ENCODE results near the gene SYNE1.

GRCh38 chr6:152661776-152662175 lies 24.6 kb upstream of the SYNE1 start:
- TF ChIP-seq, protein P1, sequence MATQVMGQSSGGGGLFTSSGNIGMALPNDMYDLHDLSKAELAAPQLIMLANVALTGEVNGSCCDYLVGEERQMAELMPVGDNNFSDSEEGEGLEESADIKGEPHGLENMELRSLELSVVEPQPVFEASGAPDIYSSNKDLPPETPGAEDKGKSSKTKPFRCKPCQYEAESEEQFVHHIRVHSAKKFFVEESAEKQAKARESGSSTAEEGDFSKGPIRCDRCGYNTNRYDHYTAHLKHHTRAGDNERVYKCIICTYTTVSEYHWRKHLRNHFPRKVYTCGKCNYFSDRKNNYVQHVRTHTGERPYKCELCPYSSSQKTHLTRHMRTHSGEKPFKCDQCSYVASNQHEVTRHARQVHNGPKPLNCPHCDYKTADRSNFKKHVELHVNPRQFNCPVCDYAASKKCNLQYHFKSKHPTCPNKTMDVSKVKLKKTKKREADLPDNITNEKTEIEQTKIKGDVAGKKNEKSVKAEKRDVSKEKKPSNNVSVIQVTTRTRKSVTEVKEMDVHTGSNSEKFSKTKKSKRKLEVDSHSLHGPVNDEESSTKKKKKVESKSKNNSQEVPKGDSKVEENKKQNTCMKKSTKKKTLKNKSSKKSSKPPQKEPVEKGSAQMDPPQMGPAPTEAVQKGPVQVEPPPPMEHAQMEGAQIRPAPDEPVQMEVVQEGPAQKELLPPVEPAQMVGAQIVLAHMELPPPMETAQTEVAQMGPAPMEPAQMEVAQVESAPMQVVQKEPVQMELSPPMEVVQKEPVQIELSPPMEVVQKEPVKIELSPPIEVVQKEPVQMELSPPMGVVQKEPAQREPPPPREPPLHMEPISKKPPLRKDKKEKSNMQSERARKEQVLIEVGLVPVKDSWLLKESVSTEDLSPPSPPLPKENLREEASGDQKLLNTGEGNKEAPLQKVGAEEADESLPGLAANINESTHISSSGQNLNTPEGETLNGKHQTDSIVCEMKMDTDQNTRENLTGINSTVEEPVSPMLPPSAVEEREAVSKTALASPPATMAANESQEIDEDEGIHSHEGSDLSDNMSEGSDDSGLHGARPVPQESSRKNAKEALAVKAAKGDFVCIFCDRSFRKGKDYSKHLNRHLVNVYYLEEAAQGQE (IDR thresholded peaks at IDR 0.05; ENCODE audit: low read depth, low read length): no peak
- TF ChIP-seq RBBP5 (conservative IDR thresholded peaks at IDR 0.05): no peak
- TF ChIP-seq EP300 (IDR thresholded peaks at IDR 0.05; ENCODE audit: borderline replicate concordance in 1 of 2, control insufficient read depth in 1 of 2, low read depth in 2 of 2, low read length in 2 of 2): no peak
- TF ChIP-seq, protein P2, sequence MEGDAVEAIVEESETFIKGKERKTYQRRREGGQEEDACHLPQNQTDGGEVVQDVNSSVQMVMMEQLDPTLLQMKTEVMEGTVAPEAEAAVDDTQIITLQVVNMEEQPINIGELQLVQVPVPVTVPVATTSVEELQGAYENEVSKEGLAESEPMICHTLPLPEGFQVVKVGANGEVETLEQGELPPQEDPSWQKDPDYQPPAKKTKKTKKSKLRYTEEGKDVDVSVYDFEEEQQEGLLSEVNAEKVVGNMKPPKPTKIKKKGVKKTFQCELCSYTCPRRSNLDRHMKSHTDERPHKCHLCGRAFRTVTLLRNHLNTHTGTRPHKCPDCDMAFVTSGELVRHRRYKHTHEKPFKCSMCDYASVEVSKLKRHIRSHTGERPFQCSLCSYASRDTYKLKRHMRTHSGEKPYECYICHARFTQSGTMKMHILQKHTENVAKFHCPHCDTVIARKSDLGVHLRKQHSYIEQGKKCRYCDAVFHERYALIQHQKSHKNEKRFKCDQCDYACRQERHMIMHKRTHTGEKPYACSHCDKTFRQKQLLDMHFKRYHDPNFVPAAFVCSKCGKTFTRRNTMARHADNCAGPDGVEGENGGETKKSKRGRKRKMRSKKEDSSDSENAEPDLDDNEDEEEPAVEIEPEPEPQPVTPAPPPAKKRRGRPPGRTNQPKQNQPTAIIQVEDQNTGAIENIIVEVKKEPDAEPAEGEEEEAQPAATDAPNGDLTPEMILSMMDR (IDR thresholded peaks at IDR 0.05 in 2 of 3, conservative IDR thresholded peaks at IDR 0.05 in 1 of 3; ENCODE audit: control insufficient read depth in 2 of 3, extremely low read depth in 1 of 3, insufficient read depth in 1 of 3, low read depth in 3 of 3, low read length in 3 of 3): no peak
- no peak for TF ChIP-seq CBX5 (IDR thresholded peaks at IDR 0.05; ENCODE audit: low read depth)
- TF ChIP-seq FOS (IDR thresholded peaks at IDR 0.05; ENCODE audit: borderline replicate concordance, extremely low read depth, insufficient read length): no peak
- TF ChIP-seq ETV6 (conservative IDR thresholded peaks at IDR 0.05 in 1 of 2, IDR thresholded peaks at IDR 0.05 in 1 of 2; ENCODE audit: borderline replicate concordance in 1 of 2, low read depth in 1 of 2): no peak
- TF ChIP-seq NRF1 (conservative IDR thresholded peaks at IDR 0.05; ENCODE audit: low read depth, low read length): no peak
- TF ChIP-seq KLF5 (IDR thresholded peaks at IDR 0.05; ENCODE audit: partially characterized antibody): no peak
- no peak for TF ChIP-seq YBX1 (IDR thresholded peaks at IDR 0.05)
- TF ChIP-seq ZBTB4 (CRISPR knock-in tag; IDR thresholded peaks at IDR 0.05): no peak
- no peak for TF ChIP-seq MLLT1 (IDR thresholded peaks at IDR 0.05)
